Measurements from ENCODE around the gene ZNF470. TPM values are rescaled to one million over a fixed set of nuclear protein-coding genes. Genes with fewer than 3 reads are reported as not detected.

Gene ZNF470
- total and polyA plus RNA-seq, 2 donors from 2014 or later: 5.1 to 6.6 TPM

- Histone ChIP-seq H3K27me3 (ENCODE audit: control insufficient read depth, insufficient read depth, low read length) (no peaks in the 10 kb centered on the region), H3K27ac (ENCODE audit: low read depth in 2 of 2, low read length in 2 of 2) (no peak overlapping the region), H3K9ac (ENCODE audit: low read length in 3 of 3) (peak overlapping the region; percentile 79 to 99 (median 92)), H3K4me3 (ENCODE audit: low read length in 3 of 3) (peak overlapping the region; percentile 94 to 100 (median 97)), H3K36me3 (ENCODE audit: control insufficient read depth in 2 of 3, insufficient read depth in 3 of 3, low read length in 3 of 3) (no peaks in the 10 kb centered on the region), H3K4me1 (ENCODE audit: control insufficient read depth in 2 of 3, insufficient read depth in 2 of 3, low read depth in 1 of 3, low read length in 3 of 3) (peaks cover 4 to 10% (median 8%) of the 10 kb centered on the region in 3 donors), H3K9me3 (ENCODE audit: control insufficient read depth in 2 of 3, insufficient read depth in 1 of 3, low read length in 3 of 3) (no peaks in the 10 kb centered on the region)
- intact Hi-C loops (cut with DNase I): no loop called here
- DNase-seq: no peak
- TF ChIP-seq CTCF (IDR thresholded peaks at IDR 0.05; ENCODE audit: borderline replicate concordance, extremely low read depth, insufficient read depth): no peak
- no peak for FAIRE-seq
Observed at GRCh38 chr19:56595548-56595899, 28.3 kb downstream of the ZNF470 start.

- H3K9ac ChIP-seq (ENCODE audit: low read length in 3 of 3): no peak overlapping the region
- H3K36me3 ChIP-seq (ENCODE audit: control insufficient read depth in 2 of 3, insufficient read depth in 3 of 3, low read length in 3 of 3): peaks cover 4 to 8% (median 7%) of the 10 kb centered on the region in 3 donors
- H3K4me3 ChIP-seq (ENCODE audit: low read length in 3 of 3): no peak overlapping the region
- FAIRE-seq: no peak
- TF ChIP-seq CTCF (IDR thresholded peaks at IDR 0.05; ENCODE audit: borderline replicate concordance, extremely low read depth, insufficient read depth): no peak
- H3K4me1 ChIP-seq (ENCODE audit: control insufficient read depth in 2 of 3, insufficient read depth in 2 of 3, low read depth in 1 of 3, low read length in 3 of 3): peaks cover 4 to 10% (median 8%) of the 10 kb centered on the region in 3 donors
- H3K9me3 ChIP-seq (ENCODE audit: control insufficient read depth in 2 of 3, insufficient read depth in 1 of 3, low read length in 3 of 3): peaks cover 0 to 3% (median 0%) of the 10 kb centered on the region in 3 donors
- intact Hi-C loops (cut with DNase I): no loop called here
- H3K27ac ChIP-seq (ENCODE audit: low read depth in 2 of 2, low read length in 2 of 2): no peak overlapping the region
- no peaks in the 10 kb centered on the region for H3K27me3 ChIP-seq (ENCODE audit: control insufficient read depth, insufficient read depth, low read length)
- no peak for DNase-seq
Observed at GRCh38 chr19:56596676-56597075, 29.4 kb downstream of the ZNF470 start.

- peaks cover 0 to 3% (median 2%) of the 10 kb centered on the region in 3 donors for H3K9me3 ChIP-seq (ENCODE audit: control insufficient read depth in 2 of 3, insufficient read depth in 1 of 3, low read length in 3 of 3)
- no peak overlapping the region for H3K9ac ChIP-seq (ENCODE audit: low read length in 3 of 3)
- no peak overlapping the region for H3K27ac ChIP-seq (ENCODE audit: low read depth in 2 of 2, low read length in 2 of 2)
- peaks cover 7 to 9% (median 7%) of the 10 kb centered on the region in 3 donors for H3K36me3 ChIP-seq (ENCODE audit: control insufficient read depth in 2 of 3, insufficient read depth in 3 of 3, low read length in 3 of 3)
- intact Hi-C loops (cut with DNase I): no loop called here
- FAIRE-seq (no peak), DNase-seq (no peak)
- H3K4me1 ChIP-seq (ENCODE audit: control insufficient read depth in 2 of 3, insufficient read depth in 2 of 3, low read depth in 1 of 3, low read length in 3 of 3): peaks cover 4 to 10% (median 8%) of the 10 kb centered on the region in 3 donors
- no peak for TF ChIP-seq CTCF (IDR thresholded peaks at IDR 0.05; ENCODE audit: borderline replicate concordance, extremely low read depth, insufficient read depth)
- no peaks in the 10 kb centered on the region for H3K27me3 ChIP-seq (ENCODE audit: control insufficient read depth, insufficient read depth, low read length)
- H3K4me3 ChIP-seq (ENCODE audit: low read length in 3 of 3): no peak overlapping the region
Observed at GRCh38 chr19:56597696-56598095, 30.4 kb downstream of the ZNF470 start.

- peaks cover 7 to 9% (median 7%) of the 10 kb centered on the region in 3 donors for H3K36me3 ChIP-seq (ENCODE audit: control insufficient read depth in 2 of 3, insufficient read depth in 3 of 3, low read length in 3 of 3)
- no peak for FAIRE-seq
- DNase-seq: no peak
- no peak for TF ChIP-seq CTCF (IDR thresholded peaks at IDR 0.05; ENCODE audit: borderline replicate concordance, extremely low read depth, insufficient read depth)
- peaks cover 4 to 9% (median 9%) of the 10 kb centered on the region in 3 donors for H3K9me3 ChIP-seq (ENCODE audit: control insufficient read depth in 2 of 3, insufficient read depth in 1 of 3, low read length in 3 of 3)
- H3K27ac ChIP-seq (ENCODE audit: low read depth in 2 of 2, low read length in 2 of 2): no peak overlapping the region
- H3K27me3 ChIP-seq (ENCODE audit: control insufficient read depth, insufficient read depth, low read length): no peaks in the 10 kb centered on the region
- H3K4me3 ChIP-seq (ENCODE audit: low read length in 3 of 3): no peak overlapping the region
- H3K4me1 ChIP-seq (ENCODE audit: control insufficient read depth in 2 of 3, insufficient read depth in 2 of 3, low read depth in 1 of 3, low read length in 3 of 3): peaks cover 0 to 1% (median under 1%) of the 10 kb centered on the region in 3 donors
- H3K9ac ChIP-seq (ENCODE audit: low read length in 3 of 3): no peak overlapping the region
- intact Hi-C loops (cut with DNase I): no loop called here
Observed at GRCh38 chr19:56601375-56601774, 34.1 kb downstream of the ZNF470 start.

Data from kidney (tissue), 14 donors.